Activated T-helper 1 cell treated with anti-CD3 and anti-CD28 coated beads, Interleukin-2, amount 50 U/mL, for 16 hours (primary cell): ENCODE measurements around the gene EFNA5.

ENCODE experiments used
- DNase-seq, 2 donors: peaks; one replicate each; pipeline ENCODE4 v3.0.0-alpha.2; 2020; ENCODE audit warnings: low read depth in 1 of 2, low spot score in 1 of 2

EFNA5 gene

DNA sequence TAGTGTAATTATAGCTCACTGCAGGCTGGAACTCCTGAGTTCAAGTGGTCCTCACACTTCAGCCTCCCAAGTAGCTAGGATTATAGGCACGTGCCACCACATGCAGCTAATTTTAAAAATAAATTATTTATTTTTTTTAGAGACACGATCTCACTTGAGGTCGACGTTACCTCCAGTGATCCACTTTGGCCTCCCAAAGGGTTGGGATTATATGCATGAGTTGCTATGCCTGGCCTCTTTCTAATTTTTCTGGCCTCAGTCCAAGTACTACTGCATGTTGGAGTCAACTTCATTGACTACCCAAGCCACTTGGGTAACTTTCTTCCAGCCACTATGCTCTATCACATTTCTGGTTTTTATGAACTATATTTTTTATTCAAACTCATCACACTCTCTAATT is 148.3 kb downstream of the EFNA5 start:
- no peak for DNase-seq

DNA sequence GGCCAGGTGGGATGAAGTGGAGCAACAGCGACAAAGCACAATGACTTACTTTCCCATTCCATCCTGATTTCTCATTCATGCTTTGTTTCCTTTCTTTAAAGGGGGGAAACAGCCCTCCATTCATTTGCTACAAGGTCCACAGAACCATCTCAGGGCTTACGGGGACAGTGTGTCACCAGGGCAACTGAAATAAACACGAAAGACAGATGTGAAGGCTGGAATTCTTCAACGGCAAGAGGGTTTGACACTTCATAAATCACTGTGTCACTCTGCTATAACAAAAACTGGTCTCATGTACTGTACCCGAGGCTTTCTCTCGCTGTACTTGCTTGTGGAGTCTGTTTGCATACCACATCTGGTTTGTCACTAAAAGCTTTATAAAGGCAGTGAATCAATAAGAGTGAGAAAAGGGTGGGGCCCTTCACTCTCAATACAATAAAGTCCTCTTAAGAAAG is 150.8 kb downstream of the EFNA5 start:
- DNase-seq, result no peak

DNA sequence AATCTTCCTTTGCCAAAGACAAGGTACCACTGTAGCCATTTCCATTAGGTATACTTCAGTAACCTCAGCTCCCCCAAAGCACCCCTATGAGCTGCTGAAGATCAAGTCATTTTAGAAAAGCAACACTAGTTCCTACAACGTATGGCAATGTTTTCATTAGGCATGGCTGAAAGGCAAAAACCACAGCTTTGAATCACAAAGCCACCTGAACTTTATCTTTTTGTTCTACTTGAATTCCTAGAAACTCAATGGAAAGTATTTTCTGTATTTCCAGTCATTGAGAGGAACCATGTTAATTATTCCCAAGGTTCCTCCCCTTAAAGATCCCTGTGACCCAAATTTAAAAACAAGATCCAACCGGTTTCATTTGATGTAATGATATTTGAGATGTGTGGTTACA is 152.1 kb downstream of the EFNA5 start:
- no peak for DNase-seq

DNA sequence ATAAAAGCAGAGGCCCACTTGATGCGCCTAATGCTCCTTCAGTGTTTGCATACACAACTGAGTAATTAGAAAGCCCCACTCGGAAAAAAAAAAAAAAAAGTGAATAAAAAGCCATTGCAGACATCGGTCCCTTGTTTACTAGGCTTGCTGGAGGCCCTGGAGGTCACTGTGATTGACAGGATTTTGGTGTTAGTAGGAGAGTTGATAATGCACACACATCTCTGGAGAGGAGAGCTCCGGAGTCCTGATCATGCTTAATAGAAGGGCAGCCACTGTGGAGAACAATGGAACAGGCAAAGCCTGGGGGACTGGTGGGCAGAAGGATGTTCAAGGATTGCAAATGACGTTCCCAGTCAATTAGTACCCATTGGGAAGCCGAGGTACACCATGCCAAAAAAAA is 152.5 kb downstream of the EFNA5 start:
- DNase-seq, result no peak

DNA sequence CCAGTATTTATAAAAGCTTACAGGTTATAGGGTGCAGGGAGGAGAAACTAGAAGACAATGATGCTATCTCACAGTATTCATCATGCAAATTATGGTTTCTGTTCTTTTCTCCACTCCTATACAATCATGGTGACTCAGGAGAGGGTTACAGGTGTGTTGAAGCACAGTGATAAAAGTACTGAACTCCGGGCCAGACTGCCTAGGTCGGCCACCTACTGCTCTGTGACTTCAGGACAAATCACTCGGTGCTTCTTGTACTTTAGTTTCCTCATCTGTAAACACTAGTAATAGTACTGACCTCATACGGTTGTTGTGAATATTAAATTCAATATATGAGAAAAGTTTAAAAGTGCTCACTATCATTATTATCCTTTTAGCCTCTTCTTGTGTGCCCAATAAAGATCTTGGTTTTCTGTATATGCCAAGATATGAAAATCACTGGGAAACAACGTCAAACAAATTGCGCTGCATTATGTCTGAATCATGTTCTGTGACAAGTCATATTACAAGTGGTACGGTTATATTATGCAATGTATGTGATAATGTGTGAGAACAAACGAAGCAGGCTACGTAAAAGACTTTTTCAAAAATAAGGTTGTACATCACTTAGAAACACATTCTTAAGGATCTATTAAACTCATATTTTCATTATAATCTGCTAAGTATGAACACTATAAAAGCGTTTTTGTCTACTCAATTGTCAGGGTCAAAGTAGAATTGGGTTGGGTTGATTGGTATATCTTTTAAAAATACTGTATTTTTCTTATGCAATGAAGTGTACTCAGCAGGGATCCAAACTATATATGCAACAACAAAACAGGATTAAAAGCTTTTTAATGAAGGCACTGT is 153.3 kb downstream of the EFNA5 start:
- no peak for DNase-seq

DNA sequence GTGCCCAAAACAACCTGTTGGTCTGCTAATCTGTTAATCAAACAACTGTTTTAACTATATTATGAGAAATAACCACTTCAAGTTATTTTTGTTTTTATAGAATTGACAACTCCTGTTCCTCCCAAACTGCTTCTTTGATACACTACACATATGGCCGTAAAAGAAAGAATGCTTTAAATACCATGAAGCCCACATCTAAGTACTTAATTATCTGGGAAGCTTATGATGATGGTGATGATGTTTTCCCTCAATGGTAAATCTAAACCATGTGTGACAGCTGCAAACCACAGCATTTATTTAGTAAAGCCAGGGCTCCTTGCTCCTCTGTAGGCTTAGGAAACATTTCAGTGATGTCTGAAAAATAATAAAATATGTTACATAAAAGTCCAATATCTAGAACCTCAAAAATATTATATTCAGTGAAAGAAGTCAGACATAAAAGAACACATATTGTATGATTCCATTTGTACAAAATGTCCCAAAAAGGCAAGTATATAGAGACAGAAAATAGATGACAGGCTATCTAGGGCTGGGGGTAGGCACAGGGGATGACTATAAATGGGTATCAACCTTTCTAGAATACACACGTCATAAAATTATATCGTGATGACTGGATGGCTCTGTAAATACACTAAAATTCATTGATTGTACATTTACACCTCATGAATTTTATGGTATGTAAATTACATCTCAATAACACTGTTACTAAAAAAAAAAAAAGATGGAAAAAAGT is 154.1 kb downstream of the EFNA5 start:
- DNase-seq, result no peak

DNA sequence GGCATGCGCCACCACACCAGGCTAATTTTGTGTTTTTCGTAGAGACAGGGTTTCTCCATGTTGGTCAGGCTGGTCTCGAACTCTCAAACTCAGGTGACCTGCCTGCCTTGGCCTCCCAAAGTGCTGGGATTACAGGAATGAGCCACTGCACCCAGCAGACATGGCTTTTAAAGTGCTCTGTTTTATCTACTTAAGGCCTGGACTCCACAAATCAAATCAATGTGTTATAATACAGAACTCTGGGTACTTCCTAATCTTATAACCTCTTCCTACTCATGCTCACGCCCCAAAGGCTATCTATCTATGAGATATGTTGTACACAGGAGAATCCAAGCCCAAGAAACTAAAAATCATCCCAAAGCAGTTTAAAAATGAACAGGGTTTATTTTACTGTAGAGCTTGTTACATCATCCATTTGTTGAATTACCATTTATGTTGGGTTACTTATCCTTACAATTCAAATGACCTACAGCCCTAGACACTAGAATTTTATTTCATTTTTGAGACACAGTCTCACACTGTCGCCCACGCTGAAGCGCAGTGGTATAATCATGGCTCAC is 155.1 kb downstream of the EFNA5 start:
- no peak for DNase-seq

DNA sequence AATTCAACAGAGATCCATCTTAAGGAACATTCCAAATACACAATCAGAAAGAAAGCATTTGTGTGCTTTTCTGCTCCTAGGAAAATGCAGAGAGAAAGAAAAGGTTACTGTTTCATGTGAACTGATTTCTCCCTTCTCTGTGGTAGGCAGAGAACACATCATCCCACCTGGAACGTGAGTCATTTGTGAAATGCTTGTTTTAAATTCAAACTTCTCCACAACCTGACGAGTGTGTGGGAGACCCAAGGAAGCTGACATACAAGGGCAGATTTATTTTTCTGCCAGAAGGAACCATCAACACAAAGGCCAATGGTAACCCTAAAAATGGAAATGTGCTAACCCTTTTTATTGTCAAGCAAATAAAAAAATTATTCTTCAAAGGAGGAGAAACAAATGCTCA is 156.4 kb downstream of the EFNA5 start:
- no peak for DNase-seq

DNA sequence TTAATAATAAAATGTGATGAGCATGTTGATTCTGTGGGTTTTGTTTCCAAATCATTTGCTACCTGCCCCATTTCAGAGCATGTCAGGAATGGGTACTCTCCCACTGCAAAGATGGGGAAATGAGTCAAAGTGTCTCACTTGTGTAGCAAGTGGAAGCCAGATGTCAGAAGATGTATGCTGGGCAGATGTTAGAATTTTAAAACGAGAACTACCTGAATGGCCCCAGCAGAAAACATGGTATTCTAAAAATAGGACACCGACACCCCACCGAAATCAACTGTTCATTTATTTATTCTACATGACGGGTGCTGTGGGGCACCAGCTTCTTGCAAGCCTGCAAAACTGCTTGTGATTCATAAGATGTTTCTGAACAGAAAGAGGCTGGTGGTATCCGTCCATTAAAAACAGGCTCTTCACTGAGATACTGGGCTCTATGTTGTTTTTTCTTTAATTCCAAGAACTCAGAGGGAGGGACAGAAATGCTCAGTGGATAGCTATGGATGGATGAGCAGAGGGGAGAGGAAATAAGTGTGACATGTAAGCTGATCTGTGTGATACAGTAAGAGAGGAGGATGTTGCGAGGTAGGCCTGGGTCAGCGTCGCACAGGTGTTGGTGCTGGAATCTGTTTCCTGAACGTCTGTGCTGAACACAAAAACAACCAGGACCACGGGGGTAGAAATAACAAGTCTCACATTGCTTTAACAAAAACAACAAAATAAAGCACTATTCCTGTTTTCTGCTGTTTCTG is 157.2 kb downstream of the EFNA5 start:
- DNase-seq, result no peak

DNA sequence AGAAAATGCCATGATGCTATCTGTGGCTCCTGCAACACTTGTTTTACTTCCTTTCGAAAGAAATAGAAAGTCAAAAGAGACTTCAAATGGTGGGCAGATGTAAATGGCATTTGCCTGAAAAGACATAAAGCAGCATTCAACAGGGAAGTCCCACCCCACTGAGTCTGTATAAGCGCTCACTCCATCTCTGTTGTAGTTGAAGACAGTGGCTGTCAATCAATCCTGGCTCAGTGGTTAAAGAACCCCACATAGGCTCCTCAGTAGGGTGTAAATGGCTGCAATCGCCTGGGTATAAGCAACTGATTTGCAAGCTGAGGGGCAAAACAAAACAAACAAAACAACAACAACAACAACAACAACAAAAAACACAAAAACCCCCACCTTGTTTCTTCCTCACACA is 158.7 kb downstream of the EFNA5 start:
- DNase-seq, result no peak

DNA sequence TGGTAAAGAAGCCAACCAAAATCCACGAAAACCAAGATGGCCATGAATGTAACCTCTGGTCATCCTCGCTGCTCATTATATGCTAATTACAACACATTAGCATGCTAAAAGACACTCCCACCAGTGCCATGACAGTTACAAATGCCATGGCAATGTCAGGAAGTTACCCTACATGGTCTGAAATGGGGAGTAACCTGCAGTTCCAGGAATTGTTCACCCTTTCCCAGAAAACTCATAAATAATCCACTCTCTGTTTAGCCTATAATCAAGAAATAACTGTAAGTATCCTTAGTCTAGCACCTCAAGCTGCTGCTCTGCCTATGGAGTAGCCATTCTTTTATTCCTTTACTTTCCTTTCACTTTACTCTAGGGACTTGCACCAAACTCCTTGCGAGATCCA is 160.6 kb downstream of the EFNA5 start:
- no peak for DNase-seq

DNA sequence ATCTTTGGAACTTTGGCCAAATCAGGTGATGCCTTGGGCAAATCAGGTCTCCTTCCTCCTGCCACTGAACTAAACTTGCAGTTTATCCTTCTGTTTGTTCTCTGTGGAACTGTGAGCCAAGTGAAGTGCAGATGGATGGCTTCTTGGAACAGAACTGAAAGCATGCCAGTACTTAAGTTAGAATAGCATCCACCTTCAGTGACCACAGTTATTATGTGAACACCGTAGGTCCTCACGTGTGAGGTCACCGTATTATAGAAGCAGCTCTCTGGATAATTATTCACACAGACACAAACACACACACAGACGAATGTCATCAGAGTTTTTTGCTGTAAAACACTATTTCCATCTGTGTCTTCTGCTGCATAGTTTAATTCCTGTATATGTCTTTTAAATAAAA is 162.6 kb downstream of the EFNA5 start:
- no peak for DNase-seq

DNA sequence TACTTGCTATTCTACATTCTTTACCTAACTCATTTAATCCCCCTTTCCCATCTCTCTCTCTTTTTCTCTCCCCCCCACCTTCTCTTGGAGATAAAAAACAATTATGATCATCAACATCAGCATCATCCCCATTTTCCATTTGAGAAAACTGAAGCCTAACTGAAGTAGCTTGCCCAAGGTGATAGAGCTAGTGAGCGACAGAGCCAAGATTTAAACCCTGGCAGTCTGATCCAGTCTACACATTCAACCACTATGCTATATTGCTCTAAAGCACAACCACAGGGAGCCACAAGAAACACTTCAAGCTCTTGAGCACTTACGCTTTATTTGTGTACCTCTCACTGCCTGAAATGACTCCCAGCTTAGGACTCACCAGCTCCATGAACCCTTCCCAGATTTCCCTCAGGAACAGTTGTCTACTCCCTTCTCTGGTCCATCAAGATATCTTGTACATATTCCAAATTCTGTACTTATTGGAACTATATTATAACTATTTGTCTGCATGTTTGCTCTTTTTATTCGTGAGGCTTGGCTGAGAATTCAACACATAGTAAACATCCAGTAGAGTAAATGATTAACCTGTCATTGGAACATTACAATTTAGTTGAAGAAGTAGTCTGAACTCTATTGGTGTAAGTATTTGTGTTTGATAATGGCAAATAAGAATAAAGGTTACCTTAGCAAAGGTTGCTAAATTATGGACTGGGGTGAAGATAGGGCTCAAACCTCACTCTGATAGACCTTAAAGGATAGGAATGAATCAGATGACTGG is 164.8 kb downstream of the EFNA5 start:
- no peak for DNase-seq

DNA sequence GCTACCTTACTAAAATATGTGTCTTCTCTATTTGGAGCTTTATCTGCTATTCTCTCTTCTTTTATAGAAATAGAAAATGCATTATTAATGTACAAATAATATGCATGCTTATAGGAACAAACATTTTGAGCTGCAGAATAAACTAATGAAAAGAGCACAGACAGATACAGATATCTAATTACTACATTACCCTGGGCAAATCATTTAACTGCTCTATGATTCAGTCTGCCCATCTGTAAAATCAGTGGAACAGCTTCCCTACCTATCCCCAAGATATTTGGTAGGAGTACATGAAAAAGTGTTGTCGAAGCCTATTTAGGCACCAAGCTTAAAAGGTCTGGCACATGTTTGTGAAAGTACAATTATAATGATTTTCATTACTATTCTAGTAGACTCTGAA is 166.3 kb downstream of the EFNA5 start:
- no peak for DNase-seq

DNA sequence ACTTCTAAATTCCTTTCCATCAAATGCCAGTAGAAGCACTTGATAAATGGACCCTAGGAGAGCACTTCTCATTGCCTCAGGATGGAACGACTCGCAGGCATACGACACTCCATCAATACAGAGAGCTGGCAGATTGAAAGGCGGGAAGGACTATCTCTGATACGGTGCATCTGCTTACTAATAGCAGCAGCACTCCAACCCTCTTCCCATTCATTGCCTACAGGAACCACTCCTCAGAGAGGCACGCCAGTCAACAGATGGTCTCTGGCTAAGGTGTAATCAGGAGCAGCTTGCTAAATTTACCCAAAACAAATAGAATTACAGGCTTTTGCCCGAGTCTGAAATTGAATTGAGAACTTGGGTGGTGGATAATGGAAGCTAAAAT is 168.1 kb downstream of the EFNA5 start:
- DNase-seq, result no peak

DNA sequence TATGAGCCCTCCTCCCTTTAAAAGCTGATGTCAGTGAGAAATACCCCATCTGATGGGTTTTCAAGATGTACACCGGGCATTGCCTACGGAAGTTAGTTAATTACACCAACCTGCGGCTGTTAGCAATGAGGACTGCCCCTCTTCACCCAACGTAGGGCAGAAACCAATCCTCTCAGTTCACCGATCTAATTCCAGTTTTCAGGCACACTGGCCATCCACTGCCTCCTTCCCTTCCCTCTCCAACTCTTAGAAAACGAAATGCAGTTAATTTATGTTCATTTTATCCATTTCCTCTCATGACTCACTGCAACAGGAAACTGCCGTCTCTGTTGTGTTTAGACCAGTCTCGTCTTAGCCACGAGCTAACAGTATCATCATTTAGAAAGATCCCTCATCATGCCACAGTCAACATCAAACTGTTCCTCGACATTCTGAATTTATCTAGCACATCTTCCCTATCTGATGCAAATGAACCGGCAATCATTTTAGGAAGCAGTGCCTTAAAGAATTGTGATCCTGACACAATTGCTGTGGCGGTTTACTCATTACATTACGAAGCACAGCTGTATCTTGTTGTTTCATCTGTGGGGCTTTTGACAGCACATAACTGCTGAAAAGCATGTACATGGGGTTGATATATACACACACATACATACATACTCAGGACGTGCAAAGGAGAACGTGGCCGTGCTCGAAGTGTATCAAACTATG is 168.6 kb downstream of the EFNA5 start:
- DNase-seq, result no peak

DNA sequence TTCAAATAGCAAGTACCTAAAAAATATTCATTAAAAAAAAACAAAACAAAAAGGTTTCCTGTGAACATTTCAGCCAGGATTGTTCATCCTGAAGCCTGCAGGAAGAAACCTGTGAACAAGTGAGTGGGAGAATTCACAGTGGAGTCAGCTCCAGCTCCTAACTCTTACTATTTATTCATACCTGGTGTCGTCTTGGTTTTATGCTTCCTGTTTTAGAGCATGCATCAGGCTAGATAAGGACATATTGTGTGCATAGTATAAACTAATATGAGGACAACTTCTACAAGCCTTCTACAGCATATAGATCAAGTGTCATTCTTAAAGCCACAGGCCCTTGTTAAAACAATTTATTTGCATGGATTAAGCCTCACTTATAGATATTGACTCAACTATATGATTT is 169.9 kb downstream of the EFNA5 start:
- DNase-seq, result no peak

DNA sequence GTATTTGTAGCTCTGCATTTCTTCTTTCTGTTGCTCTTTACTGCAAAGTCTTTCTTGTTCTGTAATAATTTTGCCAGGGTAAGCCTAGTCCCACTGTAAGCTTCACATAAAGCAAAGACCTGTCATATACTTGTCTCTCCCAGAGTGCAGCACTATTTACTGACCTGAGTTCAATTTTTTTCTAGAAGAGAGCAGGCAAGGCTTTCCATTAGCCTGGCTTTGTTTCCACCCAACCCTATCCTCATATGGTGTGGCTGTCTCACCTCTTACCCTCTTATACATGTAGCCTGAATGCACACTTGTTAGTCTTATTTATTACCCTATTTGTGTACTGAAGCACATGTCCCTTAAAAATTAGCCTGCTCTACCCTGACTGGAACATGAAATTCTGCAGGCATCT is 170.4 kb downstream of the EFNA5 start:
- no peak for DNase-seq

DNA sequence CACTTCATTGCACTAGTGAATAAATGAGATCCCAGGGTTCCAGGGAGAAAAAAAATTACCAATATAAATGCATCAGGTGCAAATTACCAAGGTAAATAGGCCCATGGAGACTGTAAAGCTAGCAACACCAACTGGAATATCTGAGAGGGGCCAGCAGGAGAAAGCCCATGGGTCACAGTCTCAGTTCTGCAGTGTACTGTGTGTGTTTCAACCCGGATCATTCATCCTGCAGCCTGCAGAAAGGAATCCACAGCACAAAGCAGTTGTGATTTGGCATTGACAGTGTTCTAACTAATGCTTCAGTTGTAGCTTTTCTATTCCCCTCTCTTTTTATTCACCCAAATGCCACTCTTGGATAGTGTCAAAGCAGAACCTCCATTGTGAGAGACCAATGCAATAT is 171.0 kb downstream of the EFNA5 start:
- no peak for DNase-seq

DNA sequence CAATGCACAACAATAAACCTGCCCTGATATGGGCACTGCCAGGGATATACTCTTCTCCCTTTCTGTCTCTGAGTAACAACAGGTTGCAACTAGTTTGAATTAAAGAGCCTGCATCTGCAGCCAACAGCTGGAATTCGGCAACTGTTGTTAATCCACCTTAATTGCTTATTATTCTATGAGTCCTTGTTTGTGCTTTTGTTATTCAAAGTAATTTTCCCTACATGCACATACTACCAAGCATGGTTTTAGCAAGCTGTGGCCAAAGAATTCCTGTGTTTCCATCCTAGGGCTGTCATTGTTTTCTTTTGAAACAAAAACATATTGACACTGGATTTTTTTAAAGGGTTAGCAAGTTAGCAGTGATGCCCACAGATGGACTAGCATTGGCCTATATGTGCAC is 171.5 kb downstream of the EFNA5 start:
- no peak for DNase-seq
